NB4 (cell line): ENCODE data around the gene HACD1.
A peak's percentile ranks its signal among the peaks of the same experiment; 100 is the strongest.

Source experiments
- MYC ChIP-seq: IDR thresholded peaks from 2 replicates; pipeline ENCODE4 v1.6.1; 2011; ENCODE audit warnings: low read depth, low read length
- POLR2A ChIP-seq: IDR thresholded peaks from 2 replicates; pipeline ENCODE4 v1.6.1; 2011; ENCODE audit warnings: mild to moderate bottlenecking; ENCODE audit not compliant: insufficient read length; ENCODE audit errors: extremely low read depth
- TF ChIP-seq, protein P1 (sequence below): IDR thresholded peaks from one replicate; pipeline ENCODE4 v1.5.1; 2012; ENCODE audit warnings: low read depth, low read length
- TF ChIP-seq, protein P2 (sequence below): IDR thresholded peaks from 2 replicates; pipeline ENCODE4 v1.6.1; 2011; ENCODE audit warnings: low read depth, low read length

DNA sequence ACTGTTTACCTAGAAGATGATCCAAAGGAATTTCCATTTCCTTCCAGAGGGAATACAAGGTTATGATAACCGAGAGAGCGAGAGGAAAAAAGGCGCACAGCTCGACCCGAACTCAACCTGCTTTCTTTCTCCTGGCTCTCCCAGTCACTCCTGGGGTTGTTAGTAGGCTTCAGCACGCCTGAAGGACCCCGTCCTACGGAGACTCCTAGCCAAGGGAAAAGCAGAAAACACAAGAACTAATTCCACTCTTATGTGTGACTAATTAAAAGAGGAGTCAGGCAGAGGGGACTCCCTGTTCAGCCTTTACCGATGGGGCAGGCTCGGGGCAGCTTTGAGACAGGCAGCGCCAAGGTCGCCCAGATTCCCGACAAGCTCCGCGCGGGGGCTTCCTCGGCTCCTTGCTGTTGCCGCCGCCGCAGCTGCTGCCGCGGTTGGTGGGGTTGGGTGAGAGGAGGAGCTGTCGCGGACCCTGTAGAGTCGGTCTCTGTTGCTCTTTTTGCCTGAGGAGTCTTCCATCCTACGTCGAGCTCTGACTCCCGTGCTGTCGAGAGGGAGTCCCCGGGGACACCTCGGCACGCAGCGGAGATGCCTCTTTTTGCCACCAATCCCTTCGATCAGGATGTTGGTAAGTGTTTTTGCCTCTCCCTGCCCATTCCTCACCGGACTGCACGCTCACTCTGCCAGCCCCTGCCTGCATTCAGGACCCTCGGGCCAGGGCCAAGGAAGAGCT, 26.7 kb upstream of the HACD1 start, which contains the start of gene STAM:
- TF ChIP-seq, protein P1, sequence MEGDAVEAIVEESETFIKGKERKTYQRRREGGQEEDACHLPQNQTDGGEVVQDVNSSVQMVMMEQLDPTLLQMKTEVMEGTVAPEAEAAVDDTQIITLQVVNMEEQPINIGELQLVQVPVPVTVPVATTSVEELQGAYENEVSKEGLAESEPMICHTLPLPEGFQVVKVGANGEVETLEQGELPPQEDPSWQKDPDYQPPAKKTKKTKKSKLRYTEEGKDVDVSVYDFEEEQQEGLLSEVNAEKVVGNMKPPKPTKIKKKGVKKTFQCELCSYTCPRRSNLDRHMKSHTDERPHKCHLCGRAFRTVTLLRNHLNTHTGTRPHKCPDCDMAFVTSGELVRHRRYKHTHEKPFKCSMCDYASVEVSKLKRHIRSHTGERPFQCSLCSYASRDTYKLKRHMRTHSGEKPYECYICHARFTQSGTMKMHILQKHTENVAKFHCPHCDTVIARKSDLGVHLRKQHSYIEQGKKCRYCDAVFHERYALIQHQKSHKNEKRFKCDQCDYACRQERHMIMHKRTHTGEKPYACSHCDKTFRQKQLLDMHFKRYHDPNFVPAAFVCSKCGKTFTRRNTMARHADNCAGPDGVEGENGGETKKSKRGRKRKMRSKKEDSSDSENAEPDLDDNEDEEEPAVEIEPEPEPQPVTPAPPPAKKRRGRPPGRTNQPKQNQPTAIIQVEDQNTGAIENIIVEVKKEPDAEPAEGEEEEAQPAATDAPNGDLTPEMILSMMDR, result no peak
- TF ChIP-seq MYC (no peak), POLR2A (peak; percentile 63)
- TF ChIP-seq, protein P2, sequence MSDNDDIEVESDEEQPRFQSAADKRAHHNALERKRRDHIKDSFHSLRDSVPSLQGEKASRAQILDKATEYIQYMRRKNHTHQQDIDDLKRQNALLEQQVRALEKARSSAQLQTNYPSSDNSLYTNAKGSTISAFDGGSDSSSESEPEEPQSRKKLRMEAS, result no peak
